ENCODE measurements around the gene SOHLH1.

The SOHLH1 gene

DNA sequence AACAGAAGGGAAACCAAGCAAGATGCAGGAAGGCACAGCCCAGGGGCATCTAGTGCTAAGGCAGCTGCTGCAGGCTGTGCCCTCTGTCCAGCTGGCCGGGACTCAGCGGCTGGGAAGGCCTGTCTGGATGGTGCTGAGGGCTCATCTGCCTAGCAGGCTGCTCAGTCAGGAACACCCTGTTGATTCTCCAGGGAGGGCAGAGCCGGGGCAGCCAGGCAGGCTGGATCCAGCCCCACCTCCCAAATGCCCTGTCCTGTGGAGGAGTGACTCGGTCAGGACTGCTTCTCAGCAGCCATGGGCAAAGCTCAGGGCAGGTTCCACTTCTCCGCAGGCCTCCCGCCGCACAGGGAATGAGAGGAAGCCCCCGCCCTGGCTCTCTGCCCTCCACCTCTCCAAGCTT, 44.0 kb downstream of the SOHLH1 start:
- FAIRE-seq = no peak

GRCh38 chr9:135650408-135650807, 48.9 kb downstream of the SOHLH1 start:
- no peak for FAIRE-seq

DNA sequence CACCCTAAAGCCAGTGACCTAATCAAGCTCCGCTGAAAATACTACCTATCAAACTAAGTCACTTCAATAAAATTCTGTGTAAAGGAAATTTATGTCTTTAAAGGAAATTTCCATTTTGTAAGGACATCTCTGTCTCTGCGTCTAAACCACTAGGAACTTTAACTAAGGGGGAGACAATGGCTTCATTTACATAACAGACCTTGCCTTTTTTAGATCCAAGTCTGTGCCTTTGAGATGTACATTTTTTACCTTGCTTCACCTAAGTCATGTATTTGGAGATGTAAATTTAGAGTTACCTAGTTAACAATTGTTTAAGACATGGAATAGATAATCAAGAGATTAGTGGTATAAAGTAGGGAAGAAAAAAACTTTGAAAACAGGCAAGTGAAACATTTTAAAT, 49.8 kb downstream of the SOHLH1 start:
- FAIRE-seq = no peak

DNA sequence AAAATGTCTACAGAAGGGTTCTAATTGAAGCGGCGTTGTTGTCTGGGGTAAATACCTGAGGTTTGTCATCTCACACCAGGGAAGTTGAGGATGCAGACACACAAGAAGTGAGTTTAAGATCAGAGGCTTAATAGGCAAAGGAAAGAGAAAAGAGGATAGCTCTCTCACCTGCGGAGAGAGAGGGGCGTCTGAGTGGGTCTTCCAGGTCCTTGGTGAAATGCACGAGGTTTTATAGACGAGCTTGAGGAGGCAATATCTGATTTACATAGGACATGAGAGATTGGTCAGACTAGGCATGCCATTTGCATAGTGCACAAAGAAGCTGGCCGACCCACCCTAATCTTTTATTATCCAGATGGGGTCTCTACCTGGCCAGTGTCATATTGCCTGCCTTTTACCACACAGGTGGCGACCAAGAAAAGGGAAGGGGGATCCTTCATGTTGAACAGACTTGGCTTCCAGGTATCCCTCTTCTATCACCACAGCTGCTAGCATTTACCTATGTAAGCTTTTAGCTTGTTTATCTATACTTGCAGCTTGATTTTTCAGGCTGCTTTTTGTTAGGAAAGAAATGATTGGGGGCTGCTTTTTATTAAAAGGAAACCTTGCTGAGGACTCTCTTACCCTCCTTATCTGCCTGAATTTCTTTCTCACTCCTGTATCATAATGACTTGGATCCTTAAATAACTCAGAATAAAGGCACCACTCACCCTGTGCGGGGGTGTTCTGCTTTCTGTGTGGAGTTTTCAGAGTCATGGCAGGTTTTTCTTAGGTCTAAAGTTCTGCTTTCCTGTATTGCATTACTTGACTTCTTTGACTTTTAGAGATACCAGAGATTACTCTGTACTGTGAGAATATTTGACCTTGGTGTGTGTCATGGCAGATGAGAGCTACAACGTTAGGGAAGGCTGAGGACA, 50.5 kb downstream of the SOHLH1 start:
- no peak for FAIRE-seq

- no peak for FAIRE-seq
Observed at GRCh38 chr9:135647884-135648283, 51.4 kb downstream of the SOHLH1 start.

DNA sequence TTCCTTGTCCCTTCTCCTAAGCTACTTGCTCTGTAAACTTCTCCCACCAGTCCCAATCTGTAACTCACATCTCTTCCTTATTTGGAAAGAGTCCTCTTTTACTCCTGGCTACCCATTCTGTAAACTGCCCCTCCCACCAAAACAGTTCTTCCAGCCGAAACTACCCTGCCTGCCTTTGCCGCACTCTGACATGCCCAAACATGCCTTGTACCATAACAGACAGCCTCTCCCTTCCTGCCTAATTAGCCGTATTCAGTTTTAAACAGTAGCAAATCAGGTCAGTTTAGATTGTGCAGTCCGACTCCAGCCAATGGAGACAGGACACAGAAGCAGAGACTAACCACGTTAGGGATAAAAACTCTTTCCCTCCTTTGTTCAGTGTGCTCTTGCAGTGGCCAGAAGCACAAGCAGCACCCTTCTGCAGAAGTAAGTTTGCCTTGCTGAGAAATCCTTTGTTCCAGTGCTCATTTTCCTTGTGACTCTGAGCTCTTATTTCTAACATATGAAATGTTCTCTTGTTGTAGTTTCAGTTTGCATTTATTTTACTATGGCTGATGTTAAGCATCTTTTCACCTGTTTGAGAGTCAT, 54.6 kb downstream of the SOHLH1 start:
- FAIRE-seq = no peak

All from G401.6 (cell line).